NB4 (cell line): Measurements from ENCODE around the gene IGFBP4.

ENCODE experiments used
- MYC ChIP-seq: IDR thresholded peaks from 2 replicates; pipeline ENCODE4 v1.6.1; 2011; ENCODE audit warnings: low read depth, low read length
- POLR2A ChIP-seq: IDR thresholded peaks from 2 replicates; pipeline ENCODE4 v1.6.1; 2011; ENCODE audit warnings: mild to moderate bottlenecking; ENCODE audit not compliant: insufficient read length; ENCODE audit errors: extremely low read depth
- TF ChIP-seq, protein P1 (sequence below): IDR thresholded peaks from 2 replicates; pipeline ENCODE4 v1.6.1; 2011; ENCODE audit warnings: low read depth, low read length
- TF ChIP-seq, protein P2 (sequence below): IDR thresholded peaks from one replicate; pipeline ENCODE4 v1.5.1; 2012; ENCODE audit warnings: low read depth, low read length

DNA sequence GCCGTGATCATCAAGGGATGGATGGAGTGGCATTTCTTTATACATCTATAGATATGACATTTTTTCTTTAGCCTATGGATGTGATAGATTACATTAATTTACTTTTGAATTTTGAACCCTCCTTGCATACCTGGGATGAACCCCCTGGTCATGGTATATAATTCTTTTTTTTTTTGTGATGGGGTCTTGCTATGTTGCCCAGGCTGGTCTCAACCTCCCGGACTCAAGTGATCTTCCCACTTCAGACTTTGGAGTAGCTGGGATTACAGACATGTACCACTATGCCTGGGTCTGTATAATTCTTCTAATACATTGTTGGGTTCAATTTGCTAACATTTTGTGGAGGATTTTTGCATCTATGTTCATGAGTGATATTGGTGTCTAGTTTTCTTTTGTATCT, 59.9 kb downstream of the IGFBP4 start:
- TF ChIP-seq POLR2A (no peak), MYC (no peak)
- TF ChIP-seq, protein P1, sequence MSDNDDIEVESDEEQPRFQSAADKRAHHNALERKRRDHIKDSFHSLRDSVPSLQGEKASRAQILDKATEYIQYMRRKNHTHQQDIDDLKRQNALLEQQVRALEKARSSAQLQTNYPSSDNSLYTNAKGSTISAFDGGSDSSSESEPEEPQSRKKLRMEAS: no peak
- TF ChIP-seq, protein P2, sequence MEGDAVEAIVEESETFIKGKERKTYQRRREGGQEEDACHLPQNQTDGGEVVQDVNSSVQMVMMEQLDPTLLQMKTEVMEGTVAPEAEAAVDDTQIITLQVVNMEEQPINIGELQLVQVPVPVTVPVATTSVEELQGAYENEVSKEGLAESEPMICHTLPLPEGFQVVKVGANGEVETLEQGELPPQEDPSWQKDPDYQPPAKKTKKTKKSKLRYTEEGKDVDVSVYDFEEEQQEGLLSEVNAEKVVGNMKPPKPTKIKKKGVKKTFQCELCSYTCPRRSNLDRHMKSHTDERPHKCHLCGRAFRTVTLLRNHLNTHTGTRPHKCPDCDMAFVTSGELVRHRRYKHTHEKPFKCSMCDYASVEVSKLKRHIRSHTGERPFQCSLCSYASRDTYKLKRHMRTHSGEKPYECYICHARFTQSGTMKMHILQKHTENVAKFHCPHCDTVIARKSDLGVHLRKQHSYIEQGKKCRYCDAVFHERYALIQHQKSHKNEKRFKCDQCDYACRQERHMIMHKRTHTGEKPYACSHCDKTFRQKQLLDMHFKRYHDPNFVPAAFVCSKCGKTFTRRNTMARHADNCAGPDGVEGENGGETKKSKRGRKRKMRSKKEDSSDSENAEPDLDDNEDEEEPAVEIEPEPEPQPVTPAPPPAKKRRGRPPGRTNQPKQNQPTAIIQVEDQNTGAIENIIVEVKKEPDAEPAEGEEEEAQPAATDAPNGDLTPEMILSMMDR: no peak
